HepG2 (cell line): ENCODE measurements around the gene SGK1. TPM values are rescaled to one million over a fixed set of nuclear protein-coding genes. Genes with fewer than 3 reads are reported as not detected.

Experiments
- ARID5B ChIP-seq: IDR thresholded peaks from 2 replicates; pipeline ENCODE4 v1.4.0; 2020; ENCODE audit warnings: mild to moderate bottlenecking, missing genetic modification reagents
- ASH2L ChIP-seq: fragments of 300-600, 200-600 bp; sonication (generic); IDR thresholded peaks from 2 replicates; pipeline ENCODE4 v1.7.0; 2017; ENCODE audit warnings: low read depth, mild to moderate bottlenecking, moderate library complexity, mixed read lengths, low read length; ENCODE audit not compliant: insufficient read length
- DRAP1 ChIP-seq: IDR thresholded peaks from 2 replicates; pipeline ENCODE4 v1.6.1; 2016; ENCODE audit warnings: missing genetic modification reagents, missing compliant biosample characterization
- FOXK2 ChIP-seq: fragments of 450-650 bp; IDR thresholded peaks from 2 replicates; pipeline ENCODE4 v1.6.1; 2016
- FOXP4 ChIP-seq: sonication (generic); formaldehyde crosslinking; IDR thresholded peaks from 2 replicates; pipeline ENCODE4 v1.4.0; 2020; ENCODE audit warnings: missing genetic modification reagents
- GATA4 ChIP-seq: sonication (generic); IDR thresholded peaks from 2 replicates; pipeline ENCODE4 v1.6.1; 2016; ENCODE audit warnings: antibody characterized with exemption, low read depth, borderline replicate concordance
- HDAC1 ChIP-seq: sonication (generic); formaldehyde crosslinking; IDR thresholded peaks from 2 replicates; pipeline ENCODE4 v1.5.1; 2020; ENCODE audit warnings: mild to moderate bottlenecking, missing genetic modification reagents
- HNF4G ChIP-seq, 2 experiments: sonication (generic) in 1 of 2; formaldehyde crosslinking in 1 of 2; IDR thresholded peaks; 2 replicates each; pipeline versions ENCODE4 v1.4.0 to v1.6.1; 2011 to 2020; ENCODE audit warnings: borderline replicate concordance in 2 of 2, low read depth in 2 of 2, mild to moderate bottlenecking in 2 of 2, low read length in 1 of 2, missing genetic modification reagents in 1 of 2, moderate library complexity in 1 of 2
- HOXD1 ChIP-seq: sonication (generic); formaldehyde crosslinking; IDR thresholded peaks from 2 replicates; pipeline ENCODE4 v1.5.0; 2020; ENCODE audit warnings: missing genetic modification reagents
- MED1 ChIP-seq: sonication (generic); formaldehyde crosslinking; IDR thresholded peaks from 2 replicates; pipeline ENCODE4 v1.4.0; 2020; ENCODE audit warnings: missing genetic modification reagents
- MTF2 ChIP-seq: sonication (generic); formaldehyde crosslinking; IDR thresholded peaks from 2 replicates; pipeline ENCODE4 v1.5.0; 2020; ENCODE audit warnings: missing genetic modification reagents, borderline replicate concordance
- MYNN ChIP-seq: sonication (generic); formaldehyde crosslinking; IDR thresholded peaks from 2 replicates; pipeline ENCODE4 v1.4.0; 2020; ENCODE audit warnings: mild to moderate bottlenecking, low read depth, missing genetic modification reagents
- NCOA1 ChIP-seq: sonication (generic); formaldehyde crosslinking; IDR thresholded peaks from 2 replicates; pipeline ENCODE4 v1.9.0; 2021; ENCODE audit warnings: missing genetic modification reagents
- NCOA2 ChIP-seq: sonication (generic); formaldehyde crosslinking; IDR thresholded peaks from 2 replicates; pipeline ENCODE4 v1.8.0; 2022; ENCODE audit warnings: inconsistent platforms
- SOX5 ChIP-seq: IDR thresholded peaks from 2 replicates; pipeline ENCODE4 v1.6.1; 2016; ENCODE audit warnings: borderline replicate concordance
- ZBTB3 ChIP-seq: sonication (generic); formaldehyde crosslinking; IDR thresholded peaks from 2 replicates; pipeline ENCODE4 v1.4.0; 2020; ENCODE audit warnings: low read depth, mild to moderate bottlenecking, moderate library complexity, missing genetic modification reagents, borderline replicate concordance
- ZNF18 ChIP-seq: sonication (generic); formaldehyde crosslinking; IDR thresholded peaks from 2 replicates; pipeline ENCODE4 v1.8.0; 2022; ENCODE audit warnings: mild to moderate bottlenecking, missing genetic modification reagents; ENCODE audit not compliant: insufficient replicate concordance
- ZNF30 ChIP-seq: sonication (generic); formaldehyde crosslinking; IDR thresholded peaks from 2 replicates; pipeline ENCODE4 v1.5.0; 2020; ENCODE audit warnings: mild to moderate bottlenecking, missing genetic modification reagents
- ZNF33A ChIP-seq: sonication (generic); formaldehyde crosslinking; IDR thresholded peaks from 2 replicates; pipeline ENCODE4 v1.5.1; 2020; ENCODE audit warnings: missing genetic modification reagents, mild to moderate bottlenecking, moderate library complexity, borderline replicate concordance
- ZNF446 ChIP-seq: sonication (generic); formaldehyde crosslinking; IDR thresholded peaks from 2 replicates; pipeline ENCODE4 v1.5.0; 2020; ENCODE audit warnings: mild to moderate bottlenecking, missing genetic modification reagents
- ZNF749 ChIP-seq: sonication (generic); formaldehyde crosslinking; IDR thresholded peaks from 2 replicates; pipeline ENCODE4 v1.8.0; 2022; ENCODE audit warnings: mild to moderate bottlenecking, missing genetic modification reagents, moderate library complexity, borderline replicate concordance
- polyA plus RNA-seq, 8 experiments: library from polyadenylated mRNA; depleted of rRNA in 3 of 8; stranded (reverse) in 7 of 8; unstranded in 1 of 8; fragments of >200 nt; fragmentation: Illumina TruSeq in 4 of 8; extraction: Trizol in 4 of 8; gene quantifications; 2 replicates each; pipeline versions ENCODE4 v1.2.1 to v1.2.3, GENCODE V29; 2011 to 2016; ENCODE audit warnings: low read depth in 4 of 8, missing spikeins in 1 of 8, mixed read lengths in 1 of 8; ENCODE audit not compliant: insufficient read depth in 1 of 8
- total RNA-seq, 5 experiments: library from RNA; depleted of rRNA; stranded (reverse); fragments of >200 nt; fragmentation: Illumina TruSeq; extraction: Trizol; gene quantifications; 2 replicates each; pipeline ENCODE4 v1.2.3, GENCODE V29; 2016; ENCODE audit warnings: low read depth in 1 of 5

SGK1 gene
- total and polyA plus RNA-seq, 2 of the 13 experiments (the other 11 are each of a cell fraction or from before 2014, with no cell fraction given) = 56.1 to 56.2 TPM

- TF ChIP-seq ZNF33A (CRISPR knock-in tag) (no peak), GATA4 (peak; percentile 93; the same call in 1 of the 2 replicates), ASH2L (peak; percentile 78), NCOA2 (CRISPR knock-in tag) (peak; percentile 99), HNF4G (IDR thresholded peaks at IDR 0.05; ENCODE audit: borderline replicate concordance, low read depth, low read length) (peak; percentile 39; the same call in 1 of the 2 replicates), HNF4G (CRISPR knock-in tag; IDR thresholded peaks at IDR 0.05; ENCODE audit: borderline replicate concordance, low read depth) (no peak), ZNF18 (CRISPR knock-in tag) (peak; percentile 67), NCOA1 (CRISPR knock-in tag) (peak; percentile 98), ZNF446 (no peak), HDAC1 (CRISPR knock-in tag) (peak; percentile 64), DRAP1 (CRISPR knock-in tag) (peak; percentile 48; the same call in 1 of the 2 replicates), MED1 (CRISPR knock-in tag) (peak; percentile 99), ZNF30 (CRISPR knock-in tag) (no peak), ZBTB3 (CRISPR knock-in tag) (peak; percentile 70; the same call in 1 of the 2 replicates), ZNF749 (CRISPR knock-in tag) (no peak), SOX5 (peak; percentile 94), ARID5B (CRISPR knock-in tag) (peak; percentile 99), MTF2 (no peak), MYNN (CRISPR knock-in tag) (no peak), HOXD1 (CRISPR knock-in tag) (peak; percentile 89; the same call in 1 of the 2 replicates), FOXP4 (CRISPR knock-in tag) (peak; percentile 88), FOXK2 (peak; percentile 46; the same call in 1 of the 2 replicates)
These were observed 67.9 kb downstream of the SGK1 start (continued) for GRCh38 chr6:134249759-134250602.
